NCI-H1105 treated with DMSO at 0.1 percent for 48 hours (cell line): ENCODE measurements around the gene PHPT1.
"Not testable (repeated sequence)": the region's sequence is repeated elsewhere in the genome, so short reads cannot be mapped to it uniquely, and the experiment has no call there.

Source experiments
- DNase-seq: peaks from one replicate; lab custom pipeline; 2025; lab: John Stamatoyannopoulos, UW

Gene PHPT1

GRCh38 chr9:136860529-136860928 is 11.3 kb downstream of the PHPT1 start:
- no peak for DNase-seq

- DNase-seq: no peak
These were observed 12.0 kb downstream of the PHPT1 start for GRCh38 chr9:136860933-136861873.

DNA sequence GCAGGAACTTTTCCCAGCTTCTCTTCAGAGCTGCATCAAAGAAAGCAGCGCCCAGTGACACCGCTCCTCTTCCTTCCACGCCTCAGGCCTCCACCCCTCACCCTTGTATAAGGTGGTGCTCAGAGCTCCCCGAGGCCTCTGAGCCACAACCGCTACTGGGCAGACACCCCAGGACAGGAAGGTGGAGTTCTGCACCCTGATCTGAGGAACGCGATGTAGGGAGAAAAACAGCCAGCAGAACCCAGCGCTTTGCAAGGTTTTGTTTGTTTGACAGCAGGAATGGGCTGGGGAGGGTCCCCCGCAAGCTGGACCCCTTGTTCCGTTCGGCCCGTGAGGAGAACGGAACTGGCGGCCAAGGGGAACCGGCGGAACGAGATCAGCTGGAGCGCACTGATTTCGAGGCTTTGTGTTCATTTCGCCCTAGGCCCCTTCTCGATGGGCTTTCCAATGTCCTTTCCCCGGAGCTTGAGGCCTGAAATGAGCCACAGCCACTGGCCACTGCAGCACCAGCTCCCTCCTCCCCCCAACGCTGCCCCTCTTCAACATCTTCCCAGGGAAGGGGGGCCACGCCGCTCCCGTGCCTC is 12.8 kb downstream of the PHPT1 start:
- DNase-seq: no peak

DNA sequence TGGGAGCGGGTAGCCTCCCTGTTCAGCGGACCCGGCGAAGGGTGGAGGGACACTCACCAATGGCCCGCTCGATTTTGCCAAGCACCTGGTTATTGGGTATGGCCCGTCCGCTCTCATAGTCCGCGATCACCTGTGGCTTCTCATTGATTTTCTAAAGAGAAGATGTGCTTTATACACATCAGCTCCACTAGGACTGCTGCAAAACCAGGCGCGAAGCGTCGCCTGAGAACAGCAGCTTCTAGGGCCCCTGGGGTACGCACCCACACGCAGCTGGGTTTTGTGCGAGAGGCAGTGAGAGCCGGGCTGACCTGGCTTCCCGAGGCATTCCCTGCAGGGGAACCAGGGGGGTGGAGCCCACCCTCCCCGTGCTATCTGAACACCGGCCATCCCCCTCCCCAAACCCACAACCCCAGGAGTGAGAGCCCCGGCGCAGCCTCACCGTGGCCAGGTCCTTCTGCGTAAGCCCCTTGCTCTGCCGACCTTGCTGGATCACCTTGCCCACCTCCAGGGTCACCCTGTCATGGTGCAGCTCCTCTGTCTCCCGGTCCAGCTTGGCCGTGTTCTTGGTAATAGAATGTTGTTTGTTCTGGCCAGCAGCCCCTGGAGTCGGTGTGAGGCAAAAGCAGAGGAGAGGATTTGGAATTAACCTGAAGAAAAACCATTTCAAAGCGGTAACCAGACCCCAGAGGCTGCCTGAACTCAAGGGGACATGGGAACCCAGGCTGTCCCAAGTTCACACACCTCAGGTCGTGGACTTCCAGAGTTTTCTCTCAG is 13.8 kb downstream of the PHPT1 start:
- DNase-seq: no peak

DNA sequence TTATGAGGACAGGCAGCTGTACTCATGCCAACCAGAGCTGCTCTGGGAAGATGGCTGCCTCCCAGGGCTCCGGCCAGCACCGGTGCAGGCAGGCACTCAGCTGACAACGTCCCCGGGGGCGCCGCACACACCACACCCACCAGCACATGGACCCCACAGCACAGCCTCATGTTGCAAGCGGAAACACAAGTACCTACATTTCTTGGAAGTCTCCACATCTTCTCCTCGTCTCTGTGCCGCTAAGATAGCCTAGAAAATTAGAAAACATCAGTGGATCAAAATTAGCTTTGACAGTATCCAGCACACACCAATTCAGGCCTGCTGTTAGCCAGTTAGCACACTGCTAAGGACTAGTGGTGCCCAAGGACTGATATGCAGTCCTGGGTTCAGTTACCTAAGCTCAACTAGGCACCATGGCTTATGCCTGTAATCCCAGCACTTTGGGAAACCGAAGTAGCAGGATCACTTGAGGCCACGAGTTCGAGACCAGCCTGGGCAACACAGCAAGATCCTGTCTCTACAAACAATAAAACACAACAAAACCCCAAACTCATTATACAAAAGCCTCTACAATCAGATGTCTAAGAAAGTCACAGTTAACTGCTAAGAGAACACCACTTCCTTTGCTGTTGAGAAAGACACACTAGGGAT is 14.5 kb downstream of the PHPT1 start:
- no peak for DNase-seq

GRCh38 chr9:136865041-136865767 is 16.0 kb downstream of the PHPT1 start:
- no peak for DNase-seq

DNA sequence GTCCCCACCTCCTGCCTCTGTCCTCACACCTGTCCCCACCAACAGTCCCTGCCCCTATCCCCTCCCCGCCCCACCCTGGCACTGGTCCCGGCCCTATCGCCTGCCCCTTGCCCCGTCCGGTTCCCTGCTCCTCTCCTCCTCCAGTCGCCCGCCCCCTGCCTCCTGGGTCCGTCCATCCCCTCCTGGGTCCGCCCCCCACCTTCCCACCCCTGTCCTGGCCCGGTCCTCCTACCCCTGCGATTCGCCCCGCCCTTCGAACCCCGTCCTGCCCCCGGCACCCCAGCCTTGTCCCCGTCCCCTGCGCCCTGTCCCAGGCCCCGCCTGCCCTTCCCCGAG is 16.5 kb downstream of the PHPT1 start:
- no peak for DNase-seq

GRCh38 chr9:136866898-136867421 is 17.8 kb downstream of the PHPT1 start:
- DNase-seq: not testable (repeated sequence)

DNA sequence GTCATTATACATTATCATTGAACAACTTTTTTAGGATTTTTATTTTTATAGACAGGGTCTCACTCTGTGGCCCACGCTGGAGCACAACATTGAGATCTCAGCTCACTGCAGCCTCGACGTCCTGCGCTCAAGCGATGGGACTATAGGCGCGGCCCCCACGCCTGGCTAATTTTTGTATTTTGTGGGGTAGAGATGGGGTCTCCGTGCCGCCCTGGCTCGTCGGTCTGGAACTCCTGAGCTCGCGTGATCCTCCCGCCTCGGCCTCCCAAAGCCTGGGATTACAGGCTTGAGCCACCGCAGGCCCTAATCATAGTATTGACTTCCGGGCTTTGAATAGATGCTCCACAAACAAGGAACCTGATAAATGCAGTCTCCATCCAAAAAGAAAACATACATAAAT is 18.3 kb downstream of the PHPT1 start:
- DNase-seq: no peak

- no peak for DNase-seq
These were observed 18.7 kb downstream of the PHPT1 start for GRCh38 chr9:136867917-136868316.

- DNase-seq: no peak
These were observed 19.4 kb downstream of the PHPT1 start for GRCh38 chr9:136868644-136869043.

- DNase-seq: not testable (repeated sequence)
These were observed 20.4 kb downstream of the PHPT1 start for GRCh38 chr9:136869611-136870010.

- no peak for DNase-seq
These were observed 25.9 kb downstream of the PHPT1 start for GRCh38 chr9:136875155-136875554.

- DNase-seq: no peak
These were observed 27.3 kb downstream of the PHPT1 start for GRCh38 chr9:136876476-136876875.

DNA sequence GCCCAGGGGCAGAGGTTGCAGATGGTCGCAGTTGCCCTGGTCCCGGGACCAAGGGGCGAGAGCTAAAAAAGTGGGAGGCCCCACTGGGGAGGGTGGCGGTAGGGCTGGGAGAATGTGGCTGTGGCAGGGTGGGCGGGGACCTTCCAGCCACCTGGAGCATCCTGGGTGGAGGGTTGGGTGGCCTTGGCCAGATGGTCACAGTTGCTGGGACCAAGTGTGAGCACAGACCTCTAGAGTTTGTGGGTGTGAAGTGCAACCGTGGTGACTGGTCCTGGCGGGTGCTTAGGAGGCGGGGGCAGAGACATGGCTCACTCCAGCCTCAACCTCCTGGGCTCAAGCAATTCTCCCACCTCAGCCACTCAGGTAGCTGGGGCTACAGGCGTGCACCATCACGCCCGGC is 31.4 kb downstream of the PHPT1 start:
- no peak for DNase-seq

DNA sequence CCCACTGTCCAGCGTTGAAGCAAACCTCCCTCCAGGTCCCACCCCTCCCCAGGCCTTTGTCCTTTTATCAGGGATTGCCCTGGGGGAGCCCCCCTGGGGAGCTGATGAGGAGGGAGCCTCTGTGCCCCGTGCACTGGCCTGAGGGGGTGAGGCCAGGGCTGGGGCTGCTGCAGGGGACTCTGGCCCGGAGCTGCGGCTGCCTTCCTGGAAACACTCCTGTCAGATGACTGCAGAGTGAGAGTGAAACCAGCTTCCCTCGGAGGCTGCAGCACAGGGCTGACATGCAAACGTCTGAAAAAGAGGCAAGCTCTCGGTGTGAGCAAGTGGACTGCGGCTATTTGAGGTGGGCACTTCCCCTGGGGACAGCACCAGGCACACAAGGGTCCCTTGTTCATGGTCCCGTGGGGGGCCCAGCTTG is 32.5 kb downstream of the PHPT1 start:
- no peak for DNase-seq

- no peak for DNase-seq
These were observed 33.1 kb downstream of the PHPT1 start for GRCh38 chr9:136882109-136882946.

GRCh38 chr9:136882947-136883283 is 33.7 kb downstream of the PHPT1 start:
- not testable (repeated sequence) for DNase-seq

DNA sequence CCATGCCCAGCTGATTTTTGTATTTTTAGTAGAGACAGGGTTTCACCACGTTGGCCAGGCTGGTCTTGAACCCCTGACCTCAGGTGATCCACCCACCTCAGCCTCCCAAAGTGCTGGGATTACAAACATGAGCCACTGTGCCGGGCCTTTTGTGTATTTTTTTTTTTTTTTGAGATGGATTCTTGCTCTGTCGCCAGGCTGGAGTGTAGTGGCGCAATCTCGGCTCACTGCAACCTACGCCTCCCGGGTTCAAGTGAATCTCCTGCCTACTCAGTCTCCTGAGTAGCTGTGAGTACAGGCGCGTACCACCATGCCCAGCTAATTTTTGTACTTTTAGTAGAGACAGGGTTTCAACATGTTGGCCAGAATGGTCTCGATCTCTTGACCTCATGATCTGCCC is 34.5 kb downstream of the PHPT1 start:
- DNase-seq: not testable (repeated sequence)

DNA sequence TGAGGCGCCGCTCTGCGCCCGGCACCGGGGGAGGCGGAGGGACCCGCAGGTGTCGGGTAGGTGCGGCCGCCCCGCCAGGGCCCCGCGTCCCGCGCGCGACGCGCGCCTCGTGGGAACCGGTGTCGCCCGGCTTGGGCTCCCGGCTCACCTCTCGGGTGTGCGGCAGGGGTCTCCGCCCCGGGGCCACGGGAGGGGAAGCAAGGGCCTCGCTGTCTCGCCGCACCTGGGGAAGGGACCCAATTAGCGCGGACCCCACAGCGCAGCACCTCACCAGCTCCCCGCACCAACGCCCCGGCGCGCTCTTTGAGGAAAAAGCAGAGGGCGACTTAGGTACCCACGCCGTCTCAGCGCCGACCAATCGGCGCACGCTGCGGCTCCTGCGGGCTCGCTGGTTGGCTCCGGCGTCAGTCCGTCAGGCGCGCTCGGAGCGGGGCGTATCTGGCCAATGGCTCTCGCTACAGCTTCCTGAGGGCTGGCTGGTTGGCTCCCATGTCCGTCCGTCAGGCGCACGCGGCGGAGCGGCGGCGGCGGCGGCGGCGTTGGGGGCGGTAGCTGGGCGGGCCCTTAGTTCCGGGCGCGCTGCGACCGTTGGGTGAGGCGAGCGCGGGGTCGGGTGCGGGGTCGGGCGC is 36.9 kb downstream of the PHPT1 start, which contains the start of gene TRAF2:
TSS of gene TRAF2 (plus strand) at position 567 of the 629 bp plus-strand sequence. CDS start 12,225 bp downstream, outside the sequence.
- DNase-seq: peak; percentile 95
